ENCODE results near the gene SPCS1.
"Not testable (repeated sequence)": the region's sequence is repeated elsewhere in the genome, so short reads cannot be mapped to it uniquely, and the experiment has no call there.

SPCS1 gene

GRCh38 chr3:52710512-52710911 lies 4.6 kb downstream of the SPCS1 start:
- H3K27me3 Mint-ChIP-seq = no peaks in the 10 kb centered on the region

GRCh38 chr3:52712291-52713212 lies 6.6 kb downstream of the SPCS1 start:
- no peak for DNase-seq
- H3K27me3 Mint-ChIP-seq = no peaks in the 10 kb centered on the region

More at GRCh38 chr3:52710512-52710911, 4.6 kb downstream of the SPCS1 start:
- Mint-ChIP-seq H3K36me3 (ENCODE audit: low read depth) (peaks cover 58% of the 10 kb centered on the region), H3K4me1 (ENCODE audit: low read depth) (peaks cover 17% of the 10 kb centered on the region), H3K9me3 (no peaks in the 10 kb centered on the region), H3K27ac (peak overlapping the region; percentile 69), H3K4me3 (no peak overlapping the region)
- no peak for DNase-seq

DNA sequence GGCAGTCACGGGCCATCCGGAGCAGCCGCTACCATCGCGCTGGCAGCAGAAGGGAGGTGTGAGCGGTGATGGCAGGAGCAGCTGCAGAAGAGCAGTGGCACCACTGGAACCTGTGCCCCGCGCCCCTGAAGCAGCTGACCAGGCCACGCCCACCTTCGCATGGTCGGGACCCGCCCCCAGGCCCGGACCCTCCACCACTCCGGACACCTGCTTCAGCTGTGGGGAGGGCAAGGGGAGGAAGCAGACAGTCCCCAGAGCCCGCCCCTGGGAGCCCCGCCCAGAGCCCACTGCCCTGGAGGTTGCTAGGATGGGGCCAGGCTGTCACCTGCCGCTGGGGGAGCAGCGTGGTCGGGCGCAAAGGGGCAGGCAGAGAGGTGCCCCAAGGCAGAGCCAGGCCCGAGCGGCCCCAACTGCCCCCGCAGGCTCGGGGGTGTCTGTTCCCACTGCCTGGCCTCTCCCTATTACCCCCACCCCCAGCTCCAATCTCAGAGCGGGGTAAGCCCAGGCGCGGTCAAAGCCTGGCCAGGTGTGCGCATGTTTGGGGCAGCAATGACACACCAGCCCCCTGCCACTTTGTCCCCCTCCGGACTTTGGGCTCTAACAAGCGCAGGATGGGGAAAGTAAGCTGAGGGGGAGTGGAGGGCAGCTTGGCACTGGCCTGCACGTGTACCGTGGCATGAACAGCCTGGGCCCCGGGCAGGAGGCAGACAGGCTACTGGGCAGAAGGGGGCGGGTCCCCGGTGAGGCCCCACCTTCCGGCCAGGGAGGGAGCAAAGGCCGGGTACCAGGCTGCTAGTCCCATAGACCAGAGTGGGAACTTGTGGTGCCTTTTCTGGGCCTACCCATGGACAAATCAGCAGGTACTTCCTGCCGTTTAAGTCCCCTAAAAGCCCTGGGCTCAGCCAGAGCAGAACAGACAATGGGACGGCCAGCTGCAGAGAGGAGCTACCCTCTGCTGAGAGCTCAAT lies 8.7 kb downstream of the SPCS1 start:
- Mint-ChIP-seq H3K4me3 (no peak overlapping the region), H3K27ac (no peak overlapping the region)

More at GRCh38 chr3:52712291-52713212, 6.6 kb downstream of the SPCS1 start:
- peaks cover 44% of the 10 kb centered on the region for H3K36me3 Mint-ChIP-seq (ENCODE audit: low read depth)
- H3K4me3 Mint-ChIP-seq = no peak overlapping the region
- H3K4me1 Mint-ChIP-seq (ENCODE audit: low read depth) = peaks cover 13% of the 10 kb centered on the region
- peak overlapping the region; percentile 48 for H3K27ac Mint-ChIP-seq
- no peaks in the 10 kb centered on the region for H3K9me3 Mint-ChIP-seq

GRCh38 chr3:52715714-52716305 lies 9.9 kb downstream of the SPCS1 start:
- H3K4me1 Mint-ChIP-seq (ENCODE audit: low read depth) = peaks cover 10% of the 10 kb centered on the region
- no peak overlapping the region for H3K4me3 Mint-ChIP-seq
- H3K36me3 Mint-ChIP-seq (ENCODE audit: low read depth) = peaks cover 26% of the 10 kb centered on the region
- no peaks in the 10 kb centered on the region for H3K27me3 Mint-ChIP-seq
- H3K9me3 Mint-ChIP-seq = no peaks in the 10 kb centered on the region
- DNase-seq = no peak
- H3K27ac Mint-ChIP-seq = no peak overlapping the region

More for the DNA sequence above, 8.7 kb downstream of the SPCS1 start:
- H3K4me1 Mint-ChIP-seq (ENCODE audit: low read depth) = peaks cover 6% of the 10 kb centered on the region
- peaks cover 33% of the 10 kb centered on the region for H3K36me3 Mint-ChIP-seq (ENCODE audit: low read depth)
- DNase-seq = no peak
- H3K27me3 Mint-ChIP-seq = no peaks in the 10 kb centered on the region
- no peaks in the 10 kb centered on the region for H3K9me3 Mint-ChIP-seq

GRCh38 chr3:52719618-52720017 lies 13.7 kb downstream of the SPCS1 start:
- Mint-ChIP-seq H3K4me1 (ENCODE audit: low read depth) (peaks cover 26% of the 10 kb centered on the region), H3K27me3 (no peaks in the 10 kb centered on the region), H3K36me3 (ENCODE audit: low read depth) (peaks cover 19% of the 10 kb centered on the region), H3K9me3 (no peaks in the 10 kb centered on the region), H3K4me3 (no peak overlapping the region), H3K27ac (no peak overlapping the region)
- DNase-seq = no peak

- DNase-seq = no peak
- no peaks in the 10 kb centered on the region for H3K9me3 Mint-ChIP-seq
These were observed 15.3 kb downstream of the SPCS1 start for GRCh38 chr3:52721002-52721729.

GRCh38 chr3:52721730-52722008 lies 15.8 kb downstream of the SPCS1 start:
- Mint-ChIP-seq H3K9me3 (no peaks in the 10 kb centered on the region), H3K27ac (peak overlapping the region; percentile 82), H3K27me3 (no peaks in the 10 kb centered on the region), H3K4me3 (no peak overlapping the region), H3K36me3 (ENCODE audit: low read depth) (peaks cover 23% of the 10 kb centered on the region), H3K4me1 (ENCODE audit: low read depth) (peaks cover 26% of the 10 kb centered on the region)
- DNase-seq = no peak

More at GRCh38 chr3:52721002-52721729, 15.3 kb downstream of the SPCS1 start:
- peaks cover 23% of the 10 kb centered on the region for H3K36me3 Mint-ChIP-seq (ENCODE audit: low read depth)
- H3K4me3 Mint-ChIP-seq = no peak overlapping the region
- peak overlapping the region; percentile 82 for H3K27ac Mint-ChIP-seq
- H3K4me1 Mint-ChIP-seq (ENCODE audit: low read depth) = peaks cover 26% of the 10 kb centered on the region
- no peaks in the 10 kb centered on the region for H3K27me3 Mint-ChIP-seq

DNA sequence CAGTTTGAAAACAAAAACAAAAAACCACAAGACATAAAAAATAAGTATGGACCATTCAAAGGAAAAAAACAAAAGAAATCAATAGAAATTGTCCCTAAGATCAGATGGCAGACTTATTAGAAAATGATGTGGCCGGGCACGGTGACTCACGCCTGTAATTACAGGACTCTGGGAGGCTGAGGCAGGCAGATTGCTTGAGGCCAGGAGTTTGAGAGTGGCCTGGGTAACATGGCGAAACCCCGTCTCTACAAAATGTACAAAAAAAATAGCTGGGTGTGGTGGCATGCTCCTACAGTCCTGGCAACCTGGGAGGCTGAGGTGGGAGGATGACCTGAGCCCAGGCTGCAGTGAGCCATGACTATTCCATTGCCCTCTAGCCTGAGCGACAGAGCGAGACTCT lies 16.6 kb downstream of the SPCS1 start:
- H3K4me3 Mint-ChIP-seq = no peak overlapping the region
- H3K9me3 Mint-ChIP-seq = no peaks in the 10 kb centered on the region
- DNase-seq = no peak
- H3K27ac Mint-ChIP-seq = peak overlapping the region; percentile 44
- H3K4me1 Mint-ChIP-seq (ENCODE audit: low read depth) = peaks cover 26% of the 10 kb centered on the region
- H3K36me3 Mint-ChIP-seq (ENCODE audit: low read depth) = peaks cover 28% of the 10 kb centered on the region
- no peaks in the 10 kb centered on the region for H3K27me3 Mint-ChIP-seq

DNA sequence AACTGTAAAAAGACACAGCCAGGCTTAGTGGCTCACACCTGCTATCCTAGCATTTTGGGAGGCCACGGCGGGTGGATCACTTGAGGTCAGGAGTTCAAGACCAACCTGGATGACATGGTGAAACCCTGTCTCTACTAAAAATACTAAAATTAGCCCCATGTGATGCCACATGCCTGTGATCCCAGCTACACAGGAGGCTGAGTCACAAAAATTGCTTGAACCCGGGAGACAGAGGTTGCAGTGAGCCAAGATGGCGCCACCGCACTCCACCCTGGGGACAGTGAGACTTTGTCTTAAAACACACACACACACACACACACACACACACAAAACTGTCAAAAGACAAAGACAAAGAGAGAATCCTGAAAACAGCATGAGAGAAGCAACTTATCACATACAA lies 18.0 kb downstream of the SPCS1 start:
- DNase-seq = no peak
- H3K27me3 Mint-ChIP-seq = no peaks in the 10 kb centered on the region
- no peak overlapping the region for H3K4me3 Mint-ChIP-seq
- no peak overlapping the region for H3K27ac Mint-ChIP-seq
- peaks cover 36% of the 10 kb centered on the region for H3K36me3 Mint-ChIP-seq (ENCODE audit: low read depth)
- peaks cover 7% of the 10 kb centered on the region for H3K9me3 Mint-ChIP-seq
- peaks cover 26% of the 10 kb centered on the region for H3K4me1 Mint-ChIP-seq (ENCODE audit: low read depth)

GRCh38 chr3:52724511-52724910 lies 18.6 kb downstream of the SPCS1 start:
- Mint-ChIP-seq H3K27me3 (no peaks in the 10 kb centered on the region), H3K9me3 (peaks cover 9% of the 10 kb centered on the region), H3K36me3 (ENCODE audit: low read depth) (peaks cover 39% of the 10 kb centered on the region), H3K4me1 (ENCODE audit: low read depth) (peaks cover 26% of the 10 kb centered on the region), H3K27ac (no peak overlapping the region), H3K4me3 (no peak overlapping the region)
- DNase-seq = no peak

GRCh38 chr3:52728753-52729152 lies 22.8 kb downstream of the SPCS1 start:
- H3K27me3 Mint-ChIP-seq, DNase-seq, H3K4me3 Mint-ChIP-seq, H3K27ac Mint-ChIP-seq: not testable (repeated sequence)
- peaks cover 26% of the 10 kb centered on the region for H3K9me3 Mint-ChIP-seq
- H3K36me3 Mint-ChIP-seq (ENCODE audit: low read depth) = peaks cover 69% of the 10 kb centered on the region
- H3K4me1 Mint-ChIP-seq (ENCODE audit: low read depth) = peaks cover 13% of the 10 kb centered on the region

- DNase-seq = no peak
- peak overlapping the region; percentile 9 for H3K27ac Mint-ChIP-seq
- no peaks in the 10 kb centered on the region for H3K27me3 Mint-ChIP-seq
- H3K36me3 Mint-ChIP-seq (ENCODE audit: low read depth) = peaks cover 87% of the 10 kb centered on the region
- peaks cover 13% of the 10 kb centered on the region for H3K4me1 Mint-ChIP-seq (ENCODE audit: low read depth)
- H3K4me3 Mint-ChIP-seq = no peak overlapping the region
- H3K9me3 Mint-ChIP-seq = peaks cover 26% of the 10 kb centered on the region
These were observed 24.8 kb downstream of the SPCS1 start for GRCh38 chr3:52730681-52731080.

GRCh38 chr3:52731590-52731989 lies 25.7 kb downstream of the SPCS1 start:
- Mint-ChIP-seq H3K9me3 (peaks cover 26% of the 10 kb centered on the region), H3K36me3 (ENCODE audit: low read depth) (peaks cover 90% of the 10 kb centered on the region), H3K4me1 (ENCODE audit: low read depth) (peaks cover 13% of the 10 kb centered on the region), H3K27ac (no peak overlapping the region), H3K4me3 (no peak overlapping the region), H3K27me3 (no peaks in the 10 kb centered on the region)
- DNase-seq = no peak

All from activated T-cell treated with anti-CD3 and anti-CD28 coated beads, Interleukin-2, amount 50 U/mL, for 24 hours (primary cell).